Stimulated activated memory B cell treated with anti-CD40 and anti-IgM and Interleukin-4, amounts not matched to agents 10 μg/mL and 1 μg/mL and 100 μg/mL, for 72 hours (primary cell): ENCODE results near the gene PTPRZ1.

Source experiments
- ATAC-seq: fragments of 150-1000 bp; cut with Tn5 transposase; 2 replicates; pipeline ENCODE4 v1.10.0; 2021
- H3K27ac Mint-ChIP-seq: one replicate; pipeline ENCODE4 v1.8.0; 2022; ENCODE audit warnings: mild to moderate bottlenecking, mixed read lengths
- H3K27me3 Mint-ChIP-seq: one replicate; pipeline ENCODE4 v1.8.0; 2022; ENCODE audit warnings: mixed read lengths
- H3K36me3 Mint-ChIP-seq: one replicate; pipeline ENCODE4 v1.8.0; 2022; ENCODE audit warnings: mixed read lengths
- H3K4me1 Mint-ChIP-seq: one replicate; pipeline ENCODE4 v1.8.0; 2022; ENCODE audit warnings: mixed read lengths
- H3K4me3 Mint-ChIP-seq: one replicate; pipeline ENCODE4 v1.8.0; 2022; ENCODE audit warnings: mild to moderate bottlenecking, moderate library complexity, mixed read lengths
- H3K9me3 Mint-ChIP-seq: one replicate; pipeline ENCODE4 v1.8.0; 2022; ENCODE audit warnings: mixed read lengths

The PTPRZ1 gene

DNA sequence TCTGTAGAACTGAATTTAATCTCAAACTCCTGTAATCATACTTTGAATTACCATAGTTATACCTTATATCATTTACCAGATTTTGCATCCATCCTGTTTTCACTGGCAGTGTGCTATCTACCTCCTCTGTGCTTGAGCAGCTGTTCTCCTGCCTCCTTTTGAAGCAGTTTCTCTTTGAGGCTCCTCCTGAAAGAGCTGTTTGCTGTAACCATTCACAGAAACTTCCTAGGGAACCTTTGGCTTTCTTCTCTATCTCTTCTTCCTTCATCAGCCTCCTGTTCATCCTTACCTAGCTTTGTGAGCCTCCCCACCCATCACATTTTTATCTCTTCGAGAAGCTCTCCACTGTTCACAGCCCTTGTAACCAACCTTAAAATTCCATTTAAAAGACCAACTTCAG lies 162.9 kb downstream of the PTPRZ1 start:
- Mint-ChIP-seq H3K27me3 (peaks cover 7% of the 10 kb centered on the region), H3K4me1 (no peaks in the 10 kb centered on the region), H3K27ac (no peak overlapping the region), H3K36me3 (no peaks in the 10 kb centered on the region), H3K9me3 (no peaks in the 10 kb centered on the region), H3K4me3 (no peak overlapping the region)
- no peak for ATAC-seq

GRCh38 chr7:122038134-122038533 lies 165.2 kb downstream of the PTPRZ1 start:
- H3K9me3 Mint-ChIP-seq: no peaks in the 10 kb centered on the region
- no peak overlapping the region for H3K4me3 Mint-ChIP-seq
- no peak for ATAC-seq
- no peaks in the 10 kb centered on the region for H3K4me1 Mint-ChIP-seq
- peaks cover 7% of the 10 kb centered on the region for H3K27me3 Mint-ChIP-seq
- H3K36me3 Mint-ChIP-seq: no peaks in the 10 kb centered on the region
- H3K27ac Mint-ChIP-seq: no peak overlapping the region

GRCh38 chr7:122038904-122039303 lies 165.9 kb downstream of the PTPRZ1 start:
- H3K27ac Mint-ChIP-seq: no peak overlapping the region
- H3K9me3 Mint-ChIP-seq: no peaks in the 10 kb centered on the region
- H3K4me1 Mint-ChIP-seq: no peaks in the 10 kb centered on the region
- H3K27me3 Mint-ChIP-seq: peaks cover 7% of the 10 kb centered on the region
- H3K36me3 Mint-ChIP-seq: no peaks in the 10 kb centered on the region
- no peak overlapping the region for H3K4me3 Mint-ChIP-seq
- ATAC-seq: no peak

DNA sequence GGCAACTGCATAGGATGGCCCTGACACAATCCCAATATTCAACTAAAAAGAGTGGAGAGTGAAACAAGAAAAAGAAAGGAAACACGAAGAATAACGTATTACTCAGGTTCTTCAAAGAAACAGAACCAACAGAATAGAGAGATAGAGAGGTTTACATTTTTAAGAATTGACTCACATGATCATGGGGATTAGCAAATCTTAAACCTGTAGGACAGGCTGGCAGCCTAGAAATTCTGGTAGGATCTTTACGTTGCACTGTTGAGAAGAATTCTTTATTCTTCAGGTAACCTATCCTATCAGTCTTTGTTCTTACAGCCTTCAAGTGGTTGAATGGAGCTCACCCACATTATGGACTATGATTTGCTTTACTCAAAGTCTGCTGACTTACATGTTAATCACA lies 167.2 kb downstream of the PTPRZ1 start:
- Mint-ChIP-seq H3K27ac (no peak overlapping the region), H3K9me3 (no peaks in the 10 kb centered on the region), H3K4me3 (no peak overlapping the region), H3K27me3 (peaks cover 7% of the 10 kb centered on the region), H3K36me3 (no peaks in the 10 kb centered on the region), H3K4me1 (no peaks in the 10 kb centered on the region)
- ATAC-seq: no peak

- H3K27me3 Mint-ChIP-seq: peaks cover 20% of the 10 kb centered on the region
- no peaks in the 10 kb centered on the region for H3K36me3 Mint-ChIP-seq
- no peaks in the 10 kb centered on the region for H3K4me1 Mint-ChIP-seq
- ATAC-seq: no peak
- H3K27ac Mint-ChIP-seq: no peak overlapping the region
- H3K4me3 Mint-ChIP-seq: no peak overlapping the region
- H3K9me3 Mint-ChIP-seq: no peaks in the 10 kb centered on the region
Measured at GRCh38 chr7:122046402-122046801, 173.4 kb downstream of the PTPRZ1 start.

GRCh38 chr7:122054393-122054792 lies 181.4 kb downstream of the PTPRZ1 start:
- no peak overlapping the region for H3K4me3 Mint-ChIP-seq
- no peaks in the 10 kb centered on the region for H3K4me1 Mint-ChIP-seq
- H3K36me3 Mint-ChIP-seq: no peaks in the 10 kb centered on the region
- H3K27ac Mint-ChIP-seq: no peak overlapping the region
- H3K9me3 Mint-ChIP-seq: no peaks in the 10 kb centered on the region
- H3K27me3 Mint-ChIP-seq: no peaks in the 10 kb centered on the region
- ATAC-seq: no peak

GRCh38 chr7:122055073-122055472 lies 182.1 kb downstream of the PTPRZ1 start:
- Mint-ChIP-seq H3K27me3 (no peaks in the 10 kb centered on the region), H3K4me3 (no peak overlapping the region), H3K4me1 (no peaks in the 10 kb centered on the region), H3K36me3 (no peaks in the 10 kb centered on the region), H3K9me3 (no peaks in the 10 kb centered on the region), H3K27ac (no peak overlapping the region)
- no peak for ATAC-seq

- Mint-ChIP-seq H3K9me3 (no peaks in the 10 kb centered on the region), H3K36me3 (no peaks in the 10 kb centered on the region), H3K4me3 (no peak overlapping the region), H3K27me3 (no peaks in the 10 kb centered on the region), H3K4me1 (no peaks in the 10 kb centered on the region), H3K27ac (no peak overlapping the region)
- no peak for ATAC-seq
Measured at GRCh38 chr7:122056977-122057376, 184.0 kb downstream of the PTPRZ1 start.

DNA sequence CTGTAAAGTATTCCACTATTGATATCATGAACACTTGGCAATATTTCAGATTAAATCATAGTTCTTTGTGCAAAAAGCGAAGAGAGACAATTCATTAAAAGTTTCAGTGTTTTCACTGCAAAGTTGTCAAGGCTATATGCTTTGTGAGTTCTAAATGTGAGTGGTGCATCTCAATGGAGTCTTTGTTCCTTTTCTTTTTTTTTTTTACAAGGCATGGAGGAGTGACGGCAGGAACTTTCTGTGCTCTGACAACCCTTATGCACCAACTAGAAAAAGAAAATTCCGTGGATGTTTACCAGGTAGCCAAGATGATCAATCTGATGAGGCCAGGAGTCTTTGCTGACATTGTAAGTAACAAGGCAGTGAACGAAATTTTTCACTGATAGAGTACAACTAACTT lies 186.6 kb downstream of the PTPRZ1 start:
- H3K9me3 Mint-ChIP-seq: no peaks in the 10 kb centered on the region
- ATAC-seq: no peak
- no peaks in the 10 kb centered on the region for H3K27me3 Mint-ChIP-seq
- no peak overlapping the region for H3K4me3 Mint-ChIP-seq
- no peaks in the 10 kb centered on the region for H3K36me3 Mint-ChIP-seq
- no peaks in the 10 kb centered on the region for H3K4me1 Mint-ChIP-seq
- no peak overlapping the region for H3K27ac Mint-ChIP-seq

- H3K27ac Mint-ChIP-seq: no peak overlapping the region
- H3K4me1 Mint-ChIP-seq: no peaks in the 10 kb centered on the region
Measured at GRCh38 chr7:122063146-122063545, 190.2 kb downstream of the PTPRZ1 start.

GRCh38 chr7:122064971-122065370 lies 192.0 kb downstream of the PTPRZ1 start:
- Mint-ChIP-seq H3K4me1 (no peaks in the 10 kb centered on the region), H3K4me3 (no peak overlapping the region), H3K27me3 (no peaks in the 10 kb centered on the region), H3K9me3 (no peaks in the 10 kb centered on the region), H3K27ac (no peak overlapping the region), H3K36me3 (no peaks in the 10 kb centered on the region)
- ATAC-seq: no peak

More at GRCh38 chr7:122063146-122063545, 190.2 kb downstream of the PTPRZ1 start:
- Mint-ChIP-seq H3K27me3 (no peaks in the 10 kb centered on the region), H3K4me3 (no peak overlapping the region), H3K36me3 (no peaks in the 10 kb centered on the region), H3K9me3 (no peaks in the 10 kb centered on the region)
- ATAC-seq: no peak

DNA sequence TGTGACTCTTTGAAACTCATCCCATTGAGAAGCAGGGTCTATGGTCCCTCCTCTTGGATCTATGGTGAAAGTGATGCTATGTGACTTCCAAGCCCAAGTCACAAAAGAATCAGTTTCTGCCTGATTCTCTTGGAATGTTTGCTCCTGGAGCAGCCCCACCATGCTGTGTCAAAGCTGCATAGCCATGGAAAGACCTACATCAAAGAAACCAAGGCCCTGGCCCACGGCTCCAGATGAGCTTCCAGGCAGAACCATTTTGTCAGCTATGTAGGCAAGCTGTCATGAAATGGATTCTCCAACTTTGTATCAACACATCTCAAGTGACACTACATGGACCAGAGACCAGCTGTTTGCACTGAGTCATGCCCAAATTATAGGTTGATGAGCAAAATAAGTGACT lies 194.1 kb downstream of the PTPRZ1 start:
- no peaks in the 10 kb centered on the region for H3K4me1 Mint-ChIP-seq
- no peak overlapping the region for H3K27ac Mint-ChIP-seq
- no peak overlapping the region for H3K4me3 Mint-ChIP-seq
- H3K9me3 Mint-ChIP-seq: no peaks in the 10 kb centered on the region
- H3K36me3 Mint-ChIP-seq: no peaks in the 10 kb centered on the region
- ATAC-seq: no peak
- no peaks in the 10 kb centered on the region for H3K27me3 Mint-ChIP-seq

GRCh38 chr7:122068046-122068445 lies 195.1 kb downstream of the PTPRZ1 start:
- ATAC-seq: no peak
- Mint-ChIP-seq H3K27me3 (no peaks in the 10 kb centered on the region), H3K4me3 (no peak overlapping the region), H3K4me1 (no peaks in the 10 kb centered on the region), H3K27ac (no peak overlapping the region), H3K36me3 (no peaks in the 10 kb centered on the region), H3K9me3 (no peaks in the 10 kb centered on the region)

GRCh38 chr7:122068999-122069398 lies 196.0 kb downstream of the PTPRZ1 start:
- no peak for ATAC-seq
- Mint-ChIP-seq H3K27ac (no peak overlapping the region), H3K36me3 (no peaks in the 10 kb centered on the region), H3K9me3 (no peaks in the 10 kb centered on the region), H3K27me3 (no peaks in the 10 kb centered on the region), H3K4me1 (no peaks in the 10 kb centered on the region), H3K4me3 (no peak overlapping the region)

DNA sequence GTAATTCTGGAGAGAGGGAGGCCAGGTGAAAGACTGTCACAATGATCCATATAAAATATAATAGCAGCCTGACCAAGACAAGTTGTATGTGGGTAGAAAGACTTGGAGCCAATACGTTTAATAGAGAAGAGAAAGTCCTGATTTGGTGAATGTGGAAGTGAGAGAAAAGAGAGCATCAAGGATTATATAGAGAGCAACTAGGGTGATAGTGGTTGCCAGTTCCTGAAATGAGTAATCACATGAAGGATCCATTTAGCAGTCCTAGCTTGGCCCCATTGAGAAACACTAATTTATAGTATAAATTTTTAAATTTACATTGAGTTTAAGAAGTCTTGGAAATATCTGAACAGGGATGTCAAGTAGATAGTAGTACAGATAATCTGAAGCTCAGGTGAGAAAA lies 197.1 kb downstream of the PTPRZ1 start:
- no peaks in the 10 kb centered on the region for H3K4me1 Mint-ChIP-seq
- no peak for ATAC-seq
- peaks cover 5% of the 10 kb centered on the region for H3K36me3 Mint-ChIP-seq
- no peaks in the 10 kb centered on the region for H3K27me3 Mint-ChIP-seq
- no peaks in the 10 kb centered on the region for H3K9me3 Mint-ChIP-seq
- no peak overlapping the region for H3K4me3 Mint-ChIP-seq
- no peak overlapping the region for H3K27ac Mint-ChIP-seq

DNA sequence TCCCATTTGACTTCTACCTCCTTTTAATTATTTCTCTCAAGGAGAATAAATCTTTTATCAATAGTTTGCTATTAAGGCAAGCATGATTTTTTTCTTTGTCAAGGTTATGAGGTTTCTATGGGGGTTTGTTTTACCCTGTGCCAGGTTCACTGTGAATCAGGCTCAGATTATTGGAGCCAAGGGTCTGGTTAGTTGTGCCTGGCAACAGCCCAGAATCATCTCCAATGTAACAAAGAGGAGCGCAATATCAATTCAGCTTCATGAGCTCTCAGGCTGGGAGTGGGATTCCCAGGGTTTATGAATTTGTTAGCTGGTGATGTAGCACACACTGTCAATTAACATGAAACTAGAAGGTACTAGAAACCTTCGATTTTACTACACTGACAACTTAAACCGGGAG lies 197.9 kb downstream of the PTPRZ1 start:
- Mint-ChIP-seq H3K4me1 (no peaks in the 10 kb centered on the region), H3K27ac (no peak overlapping the region), H3K27me3 (no peaks in the 10 kb centered on the region), H3K4me3 (no peak overlapping the region), H3K9me3 (no peaks in the 10 kb centered on the region), H3K36me3 (peaks cover 10% of the 10 kb centered on the region)
- ATAC-seq: no peak

GRCh38 chr7:122072272-122072671 lies 199.3 kb downstream of the PTPRZ1 start:
- H3K36me3 Mint-ChIP-seq: peaks cover 11% of the 10 kb centered on the region
- ATAC-seq: no peak
- H3K4me3 Mint-ChIP-seq: no peak overlapping the region
- H3K27me3 Mint-ChIP-seq: no peaks in the 10 kb centered on the region
- no peaks in the 10 kb centered on the region for H3K4me1 Mint-ChIP-seq
- no peak overlapping the region for H3K27ac Mint-ChIP-seq
- no peaks in the 10 kb centered on the region for H3K9me3 Mint-ChIP-seq
